IPS DF 6.9 (cell line): ENCODE measurements around the gene CD5L.

Experiments used
- DNase-seq: peaks from one replicate; pipeline ENCODE4 v3.0.0-alpha.2; 2013; ENCODE audit warnings: low read depth, low spot score
- H3K27ac ChIP-seq: one replicate; pipeline ENCODE4 v1.5.1; 2013; ENCODE audit warnings: low read length, control low read depth
- H3K27me3 ChIP-seq: 2 replicates; pipeline ENCODE4 v1.6.1; 2013; ENCODE audit warnings: mild to moderate bottlenecking, low read length; ENCODE audit not compliant: control insufficient read depth, insufficient read depth
- H3K36me3 ChIP-seq: 2 replicates; pipeline ENCODE4 v1.6.1; 2013; ENCODE audit warnings: low read length; ENCODE audit not compliant: control insufficient read depth, insufficient read depth
- H3K4me1 ChIP-seq: 2 replicates; pipeline ENCODE4 v1.6.1; 2013; ENCODE audit warnings: low read length; ENCODE audit not compliant: control insufficient read depth, insufficient read depth
- H3K4me3 ChIP-seq: 2 replicates; pipeline ENCODE4 v1.5.1; 2013; ENCODE audit warnings: mild to moderate bottlenecking, low read length
- H3K9me3 ChIP-seq: 2 replicates; pipeline ENCODE4 v1.6.1; 2013; ENCODE audit warnings: low read length, inconsistent platforms; ENCODE audit not compliant: control insufficient read depth, insufficient read depth
- WGBS: extraction: QIAGEN DNeasy Blood & Tissue Kit; methylation state at CpG from one replicate; pipeline ENCODE4 v1.1.7; 2013; ENCODE audit warnings: mixed read lengths, missing lambda C conversion rate; ENCODE audit not compliant: insufficient read length, insufficient coverage; 5-methylcytosine and 5-hydroxymethylcytosine counted together

The CD5L gene

DNA sequence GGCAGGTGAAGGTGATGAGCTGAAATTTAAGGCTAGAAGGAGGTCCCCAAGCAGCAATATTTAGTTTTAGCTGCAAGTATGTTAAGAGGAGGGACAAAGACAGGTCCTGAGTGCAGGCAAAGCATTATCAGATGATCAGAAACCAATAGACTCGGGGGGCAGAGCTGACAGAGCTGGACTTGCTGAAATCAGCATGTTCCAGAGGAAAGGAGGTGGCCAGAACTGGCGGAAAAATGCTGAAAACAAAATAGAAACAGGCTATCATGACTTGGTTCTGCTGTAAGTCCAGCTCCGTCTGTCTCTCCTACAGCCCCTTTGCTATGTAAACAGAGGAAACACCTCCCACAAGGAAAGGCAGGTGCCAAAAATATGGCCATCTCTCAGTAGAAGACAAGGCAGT, at the start of gene CD5L:
Gene CD5L (minus strand): TSS at position 101 of the 400 bp plus-strand sequence. CDS start 107 bp downstream, outside the sequence.
- Histone ChIP-seq H3K27me3 (no peaks in the 10 kb centered on the region), H3K36me3 (no peaks in the 10 kb centered on the region), H3K27ac (no peak within 1 kb of the TSS), H3K4me1 (no peaks in the 10 kb centered on the region), H3K9me3 (no peaks in the 10 kb centered on the region; the same call in 1 of the 2 replicates), H3K4me3 (no peak within 1 kb of the TSS)
- DNase-seq = no peak
- no CpG with 5 or more reads among the region's 3 CpGs for WGBS

DNA sequence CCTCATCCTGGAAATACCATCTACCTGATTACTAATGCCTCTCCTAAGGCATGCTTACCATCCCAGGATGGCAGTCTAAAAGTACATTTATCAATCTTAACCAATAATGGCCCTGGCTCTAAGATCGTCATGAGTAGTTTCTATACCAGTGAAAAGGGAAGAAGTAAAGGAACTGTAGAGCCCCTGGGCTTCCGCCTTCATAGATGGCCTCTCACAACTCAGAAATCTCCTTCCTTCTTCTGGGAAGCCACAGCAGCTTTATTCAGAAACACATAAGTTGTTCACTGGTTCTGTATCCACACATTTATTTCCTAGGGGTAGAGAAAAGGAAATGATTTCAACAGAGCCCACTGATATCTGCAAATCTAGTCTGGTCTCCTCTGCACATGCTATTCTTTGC, 41.0 kb upstream of the CD5L start:
- Histone ChIP-seq H3K27ac (no peak overlapping the region), H3K27me3 (no peaks in the 10 kb centered on the region), H3K36me3 (no peaks in the 10 kb centered on the region), H3K4me1 (no peaks in the 10 kb centered on the region), H3K9me3 (no peaks in the 10 kb centered on the region), H3K4me3 (no peak overlapping the region)
- no CpG with 5 or more reads among the region's 2 CpGs for WGBS
- no peak for DNase-seq

DNA sequence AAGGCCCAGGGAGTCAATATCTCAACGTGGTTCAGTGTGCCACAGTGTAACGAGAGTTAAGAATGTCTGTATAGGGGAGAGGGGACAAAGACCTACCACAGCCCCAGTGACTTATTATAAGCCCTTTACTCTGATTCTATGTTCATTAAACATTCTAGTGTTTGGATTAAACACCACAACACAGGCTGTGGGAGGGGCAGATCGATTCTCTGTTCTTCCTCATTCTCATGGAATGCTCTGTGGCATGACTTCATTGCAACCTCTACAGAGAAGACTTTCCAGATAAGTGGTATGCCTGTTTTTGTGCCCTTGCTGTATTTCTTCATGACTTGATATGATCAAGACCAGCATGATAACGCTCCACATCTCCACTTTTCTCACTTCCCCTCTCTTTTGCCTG, 39.0 kb upstream of the CD5L start:
- no peak for DNase-seq
- no peaks in the 10 kb centered on the region for H3K27me3 ChIP-seq
- H3K4me1 ChIP-seq = no peaks in the 10 kb centered on the region
- H3K9me3 ChIP-seq = no peaks in the 10 kb centered on the region
- H3K27ac ChIP-seq = no peak overlapping the region
- no CpG with 5 or more reads among the region's 4 CpGs for WGBS
- H3K4me3 ChIP-seq = no peak overlapping the region
- H3K36me3 ChIP-seq = no peaks in the 10 kb centered on the region

DNA sequence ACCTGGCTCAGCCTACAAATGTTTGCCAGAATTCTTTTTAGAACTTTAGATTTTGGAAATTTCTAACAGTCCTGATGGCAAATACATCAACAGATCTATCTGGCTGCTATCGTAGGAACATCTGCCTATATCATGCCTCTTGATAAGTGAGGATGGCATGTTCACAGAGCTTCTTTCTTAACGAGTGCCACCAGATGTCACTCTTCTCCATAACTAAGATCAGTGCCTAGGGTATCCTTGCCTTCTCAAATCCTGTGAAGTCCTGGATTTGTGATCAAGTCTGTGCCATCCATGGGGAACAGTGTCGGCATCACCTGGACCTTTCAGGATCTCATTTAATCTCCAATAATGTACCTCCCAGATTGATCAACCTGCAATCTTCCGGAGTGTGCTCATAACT, 36.5 kb upstream of the CD5L start:
- Histone ChIP-seq H3K27ac (no peak overlapping the region), H3K27me3 (no peaks in the 10 kb centered on the region), H3K4me1 (no peaks in the 10 kb centered on the region), H3K4me3 (no peak overlapping the region), H3K36me3 (no peaks in the 10 kb centered on the region), H3K9me3 (no peaks in the 10 kb centered on the region)
- WGBS = no CpG with 5 or more reads among the region's 4 CpGs
- peak; percentile 22 for DNase-seq

DNA sequence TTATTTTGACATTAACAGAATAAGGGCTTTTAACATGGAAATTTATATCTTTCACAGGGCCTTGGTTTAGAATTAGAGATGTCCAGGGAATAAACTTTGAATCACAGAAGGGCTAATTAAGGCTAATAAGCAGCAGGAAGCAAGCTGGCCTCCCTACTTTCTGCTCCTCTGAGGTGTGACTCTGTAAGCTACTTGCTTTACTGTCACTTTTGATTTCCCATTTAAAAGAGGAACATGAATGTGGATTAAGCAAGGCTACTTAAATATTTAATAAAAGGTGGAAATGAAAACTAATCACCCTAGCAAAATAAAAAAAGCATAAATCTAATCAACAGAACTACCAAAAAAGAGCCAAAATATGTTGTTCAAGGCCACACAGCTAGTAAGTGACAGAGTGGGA, 28.9 kb upstream of the CD5L start:
- H3K27me3 ChIP-seq = no peaks in the 10 kb centered on the region
- DNase-seq = no peak
- H3K36me3 ChIP-seq = no peaks in the 10 kb centered on the region
- no peaks in the 10 kb centered on the region for H3K9me3 ChIP-seq
- no peak overlapping the region for H3K27ac ChIP-seq
- no peak overlapping the region for H3K4me3 ChIP-seq
- no peaks in the 10 kb centered on the region; the same call in 1 of the 2 replicates for H3K4me1 ChIP-seq

DNA sequence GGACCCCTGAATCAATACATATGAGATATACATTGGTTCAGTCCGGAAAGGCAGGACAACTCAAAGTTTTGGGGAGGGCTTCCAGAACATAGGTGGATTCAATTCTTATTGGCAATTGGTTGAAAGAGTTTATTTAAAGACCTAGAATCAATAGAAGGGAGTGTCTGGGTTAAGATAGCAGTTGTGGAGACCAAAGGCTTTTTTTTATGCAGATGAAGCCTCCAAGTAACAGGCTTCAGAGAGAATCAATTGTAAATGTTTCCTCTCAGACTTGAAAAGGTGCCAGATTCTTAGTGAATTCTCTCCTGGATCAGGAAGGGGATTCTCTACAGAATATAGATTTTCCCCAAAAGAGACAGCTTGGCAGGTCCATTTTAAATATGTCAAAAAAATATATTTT, 27.0 kb upstream of the CD5L start:
- H3K36me3 ChIP-seq = no peaks in the 10 kb centered on the region
- no peaks in the 10 kb centered on the region; the same call in 1 of the 2 replicates for H3K4me1 ChIP-seq
- no CpG with 5 or more reads among the region's 1 CpG for WGBS
- H3K4me3 ChIP-seq = no peak overlapping the region
- no peaks in the 10 kb centered on the region for H3K9me3 ChIP-seq
- no peaks in the 10 kb centered on the region for H3K27me3 ChIP-seq
- DNase-seq = no peak
- no peak overlapping the region for H3K27ac ChIP-seq

DNA sequence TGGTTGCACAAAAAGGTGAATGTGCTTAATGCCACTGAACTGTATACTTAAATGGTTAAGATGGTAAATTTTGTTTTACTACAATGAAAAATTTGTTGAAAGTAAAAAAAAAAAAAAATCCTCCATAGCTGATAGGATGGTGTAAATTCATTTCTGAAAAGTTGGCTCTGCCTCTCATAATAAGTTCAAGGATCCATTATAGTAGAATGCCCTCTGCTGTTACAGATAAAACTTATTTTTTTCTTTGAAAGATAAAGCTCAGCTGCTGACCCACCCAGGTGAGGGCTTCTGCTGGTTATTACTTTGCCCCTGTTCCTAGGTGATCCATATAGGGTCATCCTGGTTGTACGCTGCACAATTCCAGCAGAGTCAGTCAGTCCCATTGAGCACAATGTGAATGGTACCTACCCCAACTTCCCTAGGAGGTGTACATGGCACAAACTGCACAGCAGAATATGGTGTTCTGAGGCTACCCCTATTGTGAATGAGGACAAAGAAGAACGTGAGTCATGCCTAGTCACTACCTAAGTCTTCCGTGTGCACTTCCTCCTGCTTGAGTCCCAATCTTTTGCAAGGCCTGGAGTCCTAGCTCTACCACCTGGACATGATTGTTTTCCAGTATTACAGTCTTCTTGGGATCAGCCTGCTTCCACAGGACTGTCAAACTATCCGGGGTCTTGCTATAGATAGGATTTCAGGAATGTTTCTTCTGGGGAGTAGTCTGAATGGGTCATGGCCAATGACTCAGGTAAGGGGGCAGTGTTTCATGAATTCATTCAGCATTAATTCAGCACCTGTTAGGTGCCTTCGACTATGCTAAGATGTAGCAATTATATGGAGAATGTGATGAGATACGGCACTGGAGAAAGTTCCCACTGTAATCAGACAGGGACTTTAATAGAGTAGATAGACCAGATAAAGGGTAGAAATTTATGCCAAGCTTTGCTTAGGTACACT, 20.8 kb upstream of the CD5L start:
- H3K9me3 ChIP-seq = no peaks in the 10 kb centered on the region
- no peak overlapping the region for H3K27ac ChIP-seq
- H3K4me1 ChIP-seq = no peaks in the 10 kb centered on the region
- no peak for DNase-seq
- no CpG with 5 or more reads among the region's 6 CpGs for WGBS
- H3K4me3 ChIP-seq = no peak overlapping the region
- no peaks in the 10 kb centered on the region for H3K36me3 ChIP-seq
- no peaks in the 10 kb centered on the region for H3K27me3 ChIP-seq

DNA sequence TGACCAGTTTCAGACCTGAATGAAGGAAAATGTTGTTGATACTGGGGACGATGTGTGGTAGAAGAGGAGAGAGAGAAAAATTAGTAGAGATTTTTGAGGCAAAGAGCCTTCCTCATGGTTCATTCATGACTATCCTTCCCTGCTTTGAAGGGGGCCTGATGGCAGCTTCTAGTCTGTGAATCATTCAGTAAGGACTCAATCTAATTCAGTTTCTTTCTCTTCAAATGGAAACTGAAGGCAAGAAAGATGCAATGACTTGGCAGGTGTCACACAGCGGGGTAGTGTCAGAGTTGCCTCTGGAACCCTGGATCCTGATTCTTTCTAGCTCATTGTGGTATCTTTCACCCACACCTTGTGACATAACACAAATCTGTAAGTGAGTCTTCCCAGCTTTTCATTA, 14.9 kb upstream of the CD5L start:
- 100% methylated on average over 1 of the region's 2 CpGs for WGBS
- Histone ChIP-seq H3K4me3 (no peak overlapping the region), H3K27ac (no peak overlapping the region)

DNA sequence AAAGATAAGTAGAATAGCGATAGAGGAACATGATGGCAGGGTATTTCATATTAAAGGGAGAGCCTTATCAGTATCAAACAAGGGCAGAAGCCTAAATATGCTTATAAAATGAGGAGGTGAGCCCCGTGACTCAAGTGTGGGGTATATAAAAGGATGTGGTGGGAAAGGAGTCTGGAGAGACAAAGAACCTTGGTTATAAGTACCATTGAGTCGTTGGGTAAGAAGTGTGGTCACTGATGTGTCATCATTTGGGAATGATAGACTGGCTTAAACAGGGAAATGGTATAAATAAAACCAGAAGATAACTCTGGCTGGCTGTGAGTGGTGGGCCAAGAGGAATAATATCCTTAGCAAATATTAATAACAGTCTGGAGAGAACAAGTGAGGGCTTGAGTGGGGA, 10.9 kb upstream of the CD5L start:
- WGBS = 100% methylated on average over 1 of the region's 3 CpGs
- no peaks in the 10 kb centered on the region for H3K36me3 ChIP-seq
- H3K27me3 ChIP-seq = no peaks in the 10 kb centered on the region
- no peaks in the 10 kb centered on the region for H3K4me1 ChIP-seq
- no peaks in the 10 kb centered on the region for H3K9me3 ChIP-seq
- no peak for DNase-seq
- no peak overlapping the region for H3K4me3 ChIP-seq
- no peak overlapping the region for H3K27ac ChIP-seq

More for the DNA sequence above, 14.9 kb upstream of the CD5L start:
- H3K4me1 ChIP-seq = no peaks in the 10 kb centered on the region
- no peaks in the 10 kb centered on the region for H3K36me3 ChIP-seq
- no peak for DNase-seq
- H3K27me3 ChIP-seq = no peaks in the 10 kb centered on the region
- no peaks in the 10 kb centered on the region for H3K9me3 ChIP-seq

DNA sequence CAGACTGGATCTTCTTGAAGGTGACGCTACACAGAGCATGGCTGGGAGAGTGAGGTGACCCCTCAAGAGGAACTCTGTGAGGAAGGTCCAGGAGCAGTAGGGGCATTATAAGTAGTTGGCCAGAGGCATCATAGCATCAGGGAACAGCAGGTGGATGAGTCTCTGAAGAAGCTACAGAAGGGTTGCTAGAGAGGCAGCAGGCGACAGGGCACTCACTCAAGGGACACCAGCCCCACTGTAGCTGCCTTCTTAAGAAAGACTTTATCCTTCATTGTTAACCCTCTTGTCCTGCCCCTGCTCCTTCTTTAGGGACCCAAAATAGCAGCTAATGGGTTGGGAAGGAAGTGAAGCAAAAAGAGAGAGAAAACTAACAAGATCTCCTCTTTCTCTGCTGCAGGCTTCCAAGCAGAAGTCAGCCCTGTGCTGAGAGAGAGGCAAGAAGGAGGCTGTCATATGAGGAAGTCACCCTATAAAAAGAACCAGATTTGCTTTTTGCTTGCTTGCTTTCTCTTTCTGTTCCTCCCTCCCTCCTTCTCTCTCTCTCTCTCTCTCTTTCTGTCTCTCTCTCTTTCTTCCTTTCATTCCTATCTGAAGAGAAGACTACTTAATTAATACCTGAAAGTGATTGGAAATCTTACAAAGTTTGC, 7.7 kb upstream of the CD5L start:
- Histone ChIP-seq H3K27me3 (no peaks in the 10 kb centered on the region), H3K9me3 (no peaks in the 10 kb centered on the region), H3K4me1 (no peaks in the 10 kb centered on the region), H3K4me3 (no peak overlapping the region), H3K27ac (no peak overlapping the region), H3K36me3 (no peaks in the 10 kb centered on the region)
- WGBS = no CpG with 5 or more reads among the region's 2 CpGs
- no peak for DNase-seq
